Glomerular visceral epithelial cell (primary cell): ENCODE data around the gene WDR31.

Experiments used
- DNase-seq: peaks from one replicate; pipeline ENCODE4 v3.0.0-alpha.2; 2016; ENCODE audit errors: extremely low spot score

Gene WDR31

GRCh38 chr9:113341712-113342410 is 1.8 kb upstream of the WDR31 start:
- peak; percentile 13 for DNase-seq

- no peak for DNase-seq
Observed at GRCh38 chr9:113337714-113338113, 2.4 kb downstream of the WDR31 start.

- no peak for DNase-seq
Observed at GRCh38 chr9:113331780-113332179, 8.3 kb downstream of the WDR31 start.

GRCh38 chr9:113328045-113328782 is 11.9 kb downstream of the WDR31 start:
- DNase-seq = no peak

- DNase-seq = no peak
Observed at GRCh38 chr9:113326230-113326629, 13.8 kb downstream of the WDR31 start.

GRCh38 chr9:113322671-113323070 is 17.4 kb downstream of the WDR31 start:
- DNase-seq = no peak

- DNase-seq = no peak
Observed at GRCh38 chr9:113320051-113320450, 20.0 kb downstream of the WDR31 start.

GRCh38 chr9:113319054-113319453 is 21.0 kb downstream of the WDR31 start:
- no peak for DNase-seq

- DNase-seq = no peak
Observed at GRCh38 chr9:113317777-113318176, 22.3 kb downstream of the WDR31 start.

- no peak for DNase-seq
Observed at GRCh38 chr9:113316030-113316429, 24.0 kb downstream of the WDR31 start.

- DNase-seq = no peak
Observed at GRCh38 chr9:113315231-113315630, 24.8 kb downstream of the WDR31 start.

GRCh38 chr9:113313261-113313660 is 26.8 kb downstream of the WDR31 start:
- no peak for DNase-seq

GRCh38 chr9:113311961-113312360 is 28.1 kb downstream of the WDR31 start:
- no peak for DNase-seq

GRCh38 chr9:113310538-113310937 is 29.5 kb downstream of the WDR31 start:
- DNase-seq = no peak

GRCh38 chr9:113309204-113309813 is 30.8 kb downstream of the WDR31 start:
- DNase-seq = peak; percentile 34

- DNase-seq = peak; percentile 20
Observed at GRCh38 chr9:113307396-113307975, 32.6 kb downstream of the WDR31 start.

- DNase-seq = no peak
Observed at GRCh38 chr9:113306566-113306965, 33.5 kb downstream of the WDR31 start.

- peak; percentile 12 for DNase-seq
Observed at GRCh38 chr9:113302792-113303418, 37.2 kb downstream of the WDR31 start, which contains the start of gene RNF183. Gene RNF183, minus strand, starts transcription at chr9:113303376. Its CDS starts 5,192 bp downstream, at chr9:113298184.

GRCh38 chr9:113301548-113301947 is 38.5 kb downstream of the WDR31 start:
- no peak for DNase-seq

- DNase-seq = peak; percentile 23
Observed at GRCh38 chr9:113299800-113300292, 40.2 kb downstream of the WDR31 start.

GRCh38 chr9:113298924-113299770 is 40.9 kb downstream of the WDR31 start:
- no peak for DNase-seq
